ENCODE measurements around the gene ANO3.

The ANO3 gene

DNA sequence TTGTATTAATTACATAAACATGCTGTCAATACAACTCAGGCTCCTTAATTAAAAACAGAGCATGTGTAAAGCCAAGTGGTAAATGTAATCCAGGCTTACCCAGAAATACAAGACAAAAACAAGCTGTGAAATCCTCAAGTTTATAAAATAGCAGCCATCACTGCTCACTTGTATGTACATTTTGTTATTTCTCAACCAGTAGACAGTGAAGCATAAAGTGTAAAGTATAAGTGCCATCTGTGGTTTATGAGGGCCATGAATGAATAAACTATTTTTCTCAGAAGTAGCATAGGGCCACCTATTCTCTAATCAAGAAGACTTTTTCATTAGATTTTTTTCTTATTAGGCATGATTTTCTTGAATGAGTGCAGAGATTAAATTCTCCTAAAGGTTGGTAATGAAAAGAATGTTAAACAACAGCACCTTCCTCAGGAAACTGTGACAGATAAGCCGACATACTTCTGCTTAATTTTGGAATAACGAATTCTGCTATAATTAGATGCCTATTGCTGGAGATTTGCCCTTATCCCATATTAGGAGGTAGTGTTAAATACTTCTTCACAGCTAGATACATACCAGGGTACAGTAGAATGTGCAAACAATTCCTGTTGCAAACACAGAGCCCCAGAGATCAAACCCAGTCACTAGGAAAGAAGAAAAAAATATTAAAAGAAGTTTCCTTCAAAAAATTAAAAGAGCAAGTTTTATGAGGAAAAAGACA, 377.0 kb downstream of the ANO3 start:
- DNase-seq = no peak
- peaks cover 17 to 26% of the 10 kb centered on the region in 2 donors for H3K9me3 Mint-ChIP-seq
- H3K4me1 Mint-ChIP-seq (ENCODE audit: low read depth in 2 of 2) = no peaks in the 10 kb centered on the region
- no peaks in the 10 kb centered on the region for H3K27me3 Mint-ChIP-seq
- H3K27ac Mint-ChIP-seq = no peak overlapping the region
- no peak for ATAC-seq (replicated peaks)
- H3K36me3 Mint-ChIP-seq (ENCODE audit: insufficient read depth) = no peaks in the 10 kb centered on the region
- H3K4me3 Mint-ChIP-seq = no peak overlapping the region

DNA sequence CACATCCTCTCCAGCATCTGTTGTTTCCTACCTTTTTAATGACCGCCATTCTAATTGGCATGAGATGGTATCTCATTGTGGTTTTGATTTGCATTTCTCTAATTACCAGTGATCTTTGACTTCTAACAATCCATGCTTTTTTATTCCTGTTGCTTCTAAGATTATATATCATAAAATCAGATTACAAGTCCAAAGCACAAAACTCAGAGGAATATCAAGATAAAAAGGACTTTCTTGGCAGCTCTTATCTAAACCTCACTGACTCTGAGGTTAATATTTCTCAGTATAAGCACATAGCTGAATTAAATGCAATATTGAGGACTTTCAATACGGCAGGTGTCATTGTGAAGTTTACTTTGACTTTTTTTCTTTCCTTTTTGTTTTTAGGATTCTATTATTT, 378.6 kb downstream of the ANO3 start:
- no peak overlapping the region for H3K4me3 Mint-ChIP-seq
- DNase-seq (no peak), ATAC-seq (replicated peaks) (no peak)
- H3K27me3 Mint-ChIP-seq = no peaks in the 10 kb centered on the region
- peaks cover 10 to 14% of the 10 kb centered on the region in 2 donors for H3K9me3 Mint-ChIP-seq
- no peak overlapping the region for H3K27ac Mint-ChIP-seq
- H3K36me3 Mint-ChIP-seq (ENCODE audit: insufficient read depth) = no peaks in the 10 kb centered on the region
- H3K4me1 Mint-ChIP-seq (ENCODE audit: low read depth in 2 of 2) = no peaks in the 10 kb centered on the region

DNA sequence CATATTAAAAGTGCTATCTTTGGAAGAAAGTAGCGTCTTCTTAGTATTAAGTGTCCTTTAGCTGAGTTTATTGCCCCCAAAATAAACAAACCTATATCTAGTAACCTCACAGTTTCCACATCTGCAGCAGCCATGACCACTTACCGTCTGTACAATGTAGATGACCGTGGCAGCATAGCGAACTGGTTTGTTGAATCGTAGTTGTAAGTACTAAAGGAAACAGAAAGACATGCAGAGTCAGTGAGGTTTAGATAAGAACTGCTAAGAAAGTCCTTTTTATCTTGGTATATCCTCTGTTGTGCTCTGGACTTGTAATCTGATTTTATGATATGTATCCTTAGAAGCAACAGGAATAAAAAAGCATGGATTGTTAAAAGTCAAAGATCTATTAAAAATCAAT, 380.6 kb downstream of the ANO3 start:
- ATAC-seq (replicated peaks) (no peak), DNase-seq (no peak)
- no peak overlapping the region for H3K4me3 Mint-ChIP-seq
- H3K27me3 Mint-ChIP-seq = no peaks in the 10 kb centered on the region
- H3K9me3 Mint-ChIP-seq = peaks cover 10 to 14% of the 10 kb centered on the region in 2 donors
- no peaks in the 10 kb centered on the region for H3K4me1 Mint-ChIP-seq (ENCODE audit: low read depth in 2 of 2)
- H3K27ac Mint-ChIP-seq = no peak overlapping the region
- H3K36me3 Mint-ChIP-seq (ENCODE audit: insufficient read depth) = no peaks in the 10 kb centered on the region

Measured in effector memory CD8-positive, alpha-beta T cell (primary cell).